Prostate gland (tissue), 2 donors: ENCODE results near the gene PTPRH.

Source experiments
- POLR2A ChIP-seq: fragments of 450-650 bp; IDR thresholded peaks from one replicate; pipeline ENCODE4 v1.6.1; 2016; ENCODE audit warnings: antibody characterized with exemption, mild to moderate bottlenecking
- POLR2AphosphoS5 ChIP-seq: sonication (generic); formaldehyde crosslinking; IDR thresholded peaks from one replicate; pipeline ENCODE4 v1.6.1; 2017; ENCODE audit warnings: antibody characterized with exemption
- TF ChIP-seq, protein P1 (sequence below), 4 experiments: fragments of 200-600 bp in 2 of 4; fragments of 450-650 bp in 2 of 4; sonication (generic) in 2 of 4; IDR thresholded peaks; 1 replicate in 3 of 4; 2 replicates in 1 of 4; pipeline ENCODE4 v1.5.1; 2016 to 2019; ENCODE audit warnings: antibody characterized with exemption in 4 of 4, mild to moderate bottlenecking in 2 of 4, moderate library complexity in 2 of 4

DNA sequence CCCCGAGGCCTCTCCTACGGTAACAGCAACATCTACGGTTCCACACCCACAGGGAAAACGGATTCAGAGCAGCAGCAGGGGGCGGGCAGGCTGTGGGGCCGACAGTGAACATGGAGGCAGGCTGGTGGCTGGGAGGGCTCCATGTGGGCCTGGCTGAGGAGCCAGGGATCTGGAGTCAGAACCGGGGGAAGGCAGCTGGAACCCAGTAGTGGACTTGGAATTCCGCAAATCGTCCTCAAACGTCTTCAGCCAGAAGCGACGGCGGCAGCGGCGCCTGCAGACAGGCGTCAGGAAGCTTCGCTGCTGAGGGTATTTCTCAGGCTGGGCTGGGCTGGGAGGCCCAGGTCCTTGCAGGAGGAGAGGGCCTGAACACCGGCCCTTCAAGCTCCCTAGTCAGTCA, 17.5 kb upstream of the PTPRH start:
- TF ChIP-seq, protein P1, sequence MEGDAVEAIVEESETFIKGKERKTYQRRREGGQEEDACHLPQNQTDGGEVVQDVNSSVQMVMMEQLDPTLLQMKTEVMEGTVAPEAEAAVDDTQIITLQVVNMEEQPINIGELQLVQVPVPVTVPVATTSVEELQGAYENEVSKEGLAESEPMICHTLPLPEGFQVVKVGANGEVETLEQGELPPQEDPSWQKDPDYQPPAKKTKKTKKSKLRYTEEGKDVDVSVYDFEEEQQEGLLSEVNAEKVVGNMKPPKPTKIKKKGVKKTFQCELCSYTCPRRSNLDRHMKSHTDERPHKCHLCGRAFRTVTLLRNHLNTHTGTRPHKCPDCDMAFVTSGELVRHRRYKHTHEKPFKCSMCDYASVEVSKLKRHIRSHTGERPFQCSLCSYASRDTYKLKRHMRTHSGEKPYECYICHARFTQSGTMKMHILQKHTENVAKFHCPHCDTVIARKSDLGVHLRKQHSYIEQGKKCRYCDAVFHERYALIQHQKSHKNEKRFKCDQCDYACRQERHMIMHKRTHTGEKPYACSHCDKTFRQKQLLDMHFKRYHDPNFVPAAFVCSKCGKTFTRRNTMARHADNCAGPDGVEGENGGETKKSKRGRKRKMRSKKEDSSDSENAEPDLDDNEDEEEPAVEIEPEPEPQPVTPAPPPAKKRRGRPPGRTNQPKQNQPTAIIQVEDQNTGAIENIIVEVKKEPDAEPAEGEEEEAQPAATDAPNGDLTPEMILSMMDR (IDR thresholded peaks at IDR 0.05) = no peak
- TF ChIP-seq POLR2A = no peak
- no peak for TF ChIP-seq POLR2AphosphoS5
